ENCODE measurements around the gene ZNF521. TPM values are rescaled to one million over a fixed set of nuclear protein-coding genes. Genes with fewer than 3 reads are reported as not detected.

Gene ZNF521
- total and polyA plus RNA-seq, 8 donors = 0.80 to 290 (median 11.1) TPM

GRCh38 chr18:25192065-25192464 lies 159.9 kb downstream of the ZNF521 start:
- no peak for TF ChIP-seq EP300 (IDR thresholded peaks at IDR 0.05)
- no peak for TF ChIP-seq POLR2AphosphoS5 (IDR thresholded peaks at IDR 0.05)
- intact Hi-C loops (cut with DNase I; ENCODE audit: low total_unique reads) = no loop called here
- Histone ChIP-seq H3K4me1 (no peaks in the 10 kb centered on the region), H3K36me3 (no peaks in the 10 kb centered on the region), H3K27me3 (no peaks in the 10 kb centered on the region), H3K9me3 (no peaks in the 10 kb centered on the region), H3K4me3 (no peak overlapping the region), H3K27ac (no peak overlapping the region)
- no peak for DNase-seq
- WGBS, 5 donors = 71 to 81% (median 75%) methylated on average over 4 of the region's 4 CpGs

GRCh38 chr18:25190472-25190871 lies 161.5 kb downstream of the ZNF521 start:
- DNase-seq = peak in 1 of 2 donors; percentile 19
- Histone ChIP-seq H3K36me3 (no peaks in the 10 kb centered on the region), H3K27ac (no peak overlapping the region), H3K4me3 (no peak overlapping the region), H3K4me1 (no peaks in the 10 kb centered on the region), H3K9me3 (no peaks in the 10 kb centered on the region), H3K27me3 (no peaks in the 10 kb centered on the region)
- intact Hi-C loops (cut with DNase I; ENCODE audit: low total_unique reads) = no loop called here
- TF ChIP-seq EP300 (IDR thresholded peaks at IDR 0.05) = no peak
- no peak for TF ChIP-seq CTCF (IDR thresholded peaks at IDR 0.05)
- no peak for TF ChIP-seq POLR2A (IDR thresholded peaks at IDR 0.05)
- no peak for TF ChIP-seq POLR2AphosphoS5 (IDR thresholded peaks at IDR 0.05)
- WGBS, 5 donors = 51 to 68% (median 58%) methylated on average over 3 of the region's 3 CpGs

- no peak for DNase-seq
- no peaks in the 10 kb centered on the region for H3K4me1 ChIP-seq
- 79 to 88% (median 80%) methylated on average over 7 of the region's 7 CpGs for WGBS, 5 donors
- H3K36me3 ChIP-seq = no peaks in the 10 kb centered on the region
- TF ChIP-seq CTCF (IDR thresholded peaks at IDR 0.05) = no peak
- TF ChIP-seq POLR2A (IDR thresholded peaks at IDR 0.05) = no peak
- no peak for TF ChIP-seq EP300 (IDR thresholded peaks at IDR 0.05)
- TF ChIP-seq POLR2AphosphoS5 (IDR thresholded peaks at IDR 0.05) = no peak
- H3K27ac ChIP-seq = no peak overlapping the region
- H3K9me3 ChIP-seq = no peaks in the 10 kb centered on the region
- no peak overlapping the region for H3K4me3 ChIP-seq
- no peaks in the 10 kb centered on the region for H3K27me3 ChIP-seq
- intact Hi-C loops (cut with DNase I; ENCODE audit: low total_unique reads) = no loop called here
Observed at GRCh38 chr18:25189391-25190185, 162.4 kb downstream of the ZNF521 start.

GRCh38 chr18:25187521-25188192 lies 164.3 kb downstream of the ZNF521 start:
- intact Hi-C loops (cut with DNase I; ENCODE audit: low total_unique reads) = no loop called here
- Histone ChIP-seq H3K9me3 (no peaks in the 10 kb centered on the region), H3K4me3 (no peak overlapping the region), H3K27me3 (no peaks in the 10 kb centered on the region), H3K27ac (no peak overlapping the region), H3K36me3 (no peaks in the 10 kb centered on the region), H3K4me1 (no peaks in the 10 kb centered on the region)
- DNase-seq = no peak
- 80 to 88% (median 83%) methylated on average over 7 of the region's 7 CpGs for WGBS, 5 donors
- TF ChIP-seq EP300 (IDR thresholded peaks at IDR 0.05) = no peak

- DNase-seq = no peak
- intact Hi-C loops (cut with DNase I; ENCODE audit: low total_unique reads) = no loop called here
- Histone ChIP-seq H3K27me3 (no peaks in the 10 kb centered on the region), H3K27ac (no peak overlapping the region), H3K9me3 (no peaks in the 10 kb centered on the region), H3K36me3 (no peaks in the 10 kb centered on the region), H3K4me3 (no peak overlapping the region), H3K4me1 (no peaks in the 10 kb centered on the region)
- no peak for TF ChIP-seq POLR2AphosphoS5 (IDR thresholded peaks at IDR 0.05)
- TF ChIP-seq POLR2A (IDR thresholded peaks at IDR 0.05) = no peak
- TF ChIP-seq EP300 (IDR thresholded peaks at IDR 0.05) = no peak
- no peak for TF ChIP-seq CTCF (IDR thresholded peaks at IDR 0.05)
- 81 to 90% (median 87%) methylated on average over 4 of the region's 4 CpGs for WGBS, 5 donors
Observed at GRCh38 chr18:25186871-25187270, 165.1 kb downstream of the ZNF521 start.
